Stimulated activated CD8-positive, alpha-beta memory T cell treated with anti-CD3 and anti-CD28 coated beads, Interleukin-15, amount 100 ng/mL, for 24 hours (primary cell): ENCODE results near the gene ZDHHC11.
"Not testable (repeated sequence)": the region's sequence is repeated elsewhere in the genome, so short reads cannot be mapped to it uniquely, and the experiment has no call there.

ENCODE experiments used
- DNase-seq: peaks from one replicate; pipeline ENCODE4 v3.0.0-alpha.2; 2020; ENCODE audit warnings: low read depth

ZDHHC11 gene

DNA sequence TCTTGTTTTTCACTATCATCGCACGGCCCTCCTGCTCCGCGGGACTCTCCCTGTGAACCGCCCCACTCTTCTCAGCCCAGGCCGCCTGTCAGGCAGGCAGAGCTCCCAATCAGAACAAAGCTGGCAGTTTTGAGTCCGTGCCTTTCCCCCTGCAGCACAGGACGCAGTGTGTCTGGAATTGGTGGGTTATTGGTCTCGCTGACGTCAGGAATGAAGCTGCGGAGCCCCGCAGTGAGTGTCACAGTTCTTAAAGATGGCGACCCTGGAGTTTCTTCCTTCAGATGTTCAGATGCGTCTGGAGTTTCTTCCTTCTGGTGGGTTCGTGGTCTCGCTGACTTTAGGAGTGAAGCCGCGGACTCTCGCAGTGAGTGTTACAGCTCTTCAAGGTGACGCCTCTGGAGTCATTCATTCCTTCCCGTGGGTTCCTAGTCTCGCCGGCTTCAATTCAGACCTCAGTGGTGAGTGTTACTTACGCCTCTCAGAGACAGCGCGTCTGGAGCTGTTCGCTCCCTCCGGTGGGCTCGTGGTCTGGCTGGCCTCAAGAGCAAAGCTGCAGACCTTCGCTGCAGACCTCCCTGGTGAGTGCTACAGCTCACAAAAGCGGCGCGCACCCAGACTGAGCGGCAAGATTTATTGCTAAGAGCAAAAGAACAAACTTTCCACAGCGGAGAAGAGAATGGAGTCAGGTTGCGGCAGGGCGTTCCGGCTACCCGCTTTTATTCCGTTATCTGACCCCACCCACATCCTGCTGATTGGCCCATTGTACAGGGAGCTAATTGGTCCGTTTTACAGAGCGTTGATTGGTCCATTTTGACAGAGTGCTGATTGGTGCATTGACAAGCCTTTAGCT is 73.7 kb downstream of the ZDHHC11 start:
- DNase-seq = no peak

GRCh38 chr5:775961-776861 is 74.6 kb downstream of the ZDHHC11 start:
- no peak for DNase-seq

DNA sequence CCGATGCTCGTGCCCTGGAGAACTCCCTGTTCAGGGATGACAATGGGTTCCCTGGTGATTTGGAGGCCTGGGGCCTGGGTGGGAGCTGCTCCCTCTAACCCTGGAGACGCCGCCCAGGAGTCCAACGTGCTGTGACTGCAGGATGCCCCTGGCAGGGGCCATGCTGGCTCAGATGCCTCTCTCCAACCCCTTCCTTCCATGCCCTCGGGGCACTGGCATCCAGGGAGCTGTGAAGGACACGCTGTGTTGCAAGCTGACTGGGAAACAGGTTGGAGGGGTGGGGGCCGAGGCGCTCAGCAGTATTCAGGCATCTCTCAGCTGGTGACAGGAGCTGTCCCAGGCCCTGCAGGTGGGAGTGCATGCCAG is 75.2 kb downstream of the ZDHHC11 start:
- not testable (repeated sequence) for DNase-seq

DNA sequence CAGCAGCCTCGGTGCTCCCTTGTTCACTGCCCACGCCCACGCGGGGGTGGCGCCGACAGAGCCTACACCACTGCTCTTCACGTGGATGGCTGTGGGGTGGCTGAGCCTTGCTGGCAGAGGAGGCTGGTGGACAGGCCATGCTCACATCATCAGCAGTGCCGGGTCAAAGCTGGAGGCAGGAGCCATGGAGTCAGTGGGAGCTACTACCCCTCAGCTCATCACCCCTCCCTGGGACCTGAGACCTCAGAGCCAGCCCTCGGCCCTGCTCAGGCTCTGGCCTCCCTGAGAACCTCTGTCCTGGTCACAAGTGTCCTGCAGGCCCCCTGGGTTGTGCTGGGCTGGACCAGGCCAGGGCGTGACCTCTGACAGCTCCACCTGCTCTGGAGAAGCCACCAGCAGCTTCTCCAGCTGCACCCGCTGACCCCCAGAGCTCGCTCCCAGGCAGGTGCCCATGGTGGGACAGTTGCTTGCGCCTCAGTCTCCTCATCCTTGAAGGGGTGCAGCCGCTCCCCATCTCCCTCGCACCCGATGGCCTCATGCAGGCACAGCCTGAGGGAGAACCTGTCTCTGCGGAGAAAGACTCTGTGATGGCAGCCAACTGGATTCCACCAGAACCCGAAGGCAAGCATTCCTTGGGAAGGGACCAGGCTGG is 75.8 kb downstream of the ZDHHC11 start:
- DNase-seq = not testable (repeated sequence)

DNA sequence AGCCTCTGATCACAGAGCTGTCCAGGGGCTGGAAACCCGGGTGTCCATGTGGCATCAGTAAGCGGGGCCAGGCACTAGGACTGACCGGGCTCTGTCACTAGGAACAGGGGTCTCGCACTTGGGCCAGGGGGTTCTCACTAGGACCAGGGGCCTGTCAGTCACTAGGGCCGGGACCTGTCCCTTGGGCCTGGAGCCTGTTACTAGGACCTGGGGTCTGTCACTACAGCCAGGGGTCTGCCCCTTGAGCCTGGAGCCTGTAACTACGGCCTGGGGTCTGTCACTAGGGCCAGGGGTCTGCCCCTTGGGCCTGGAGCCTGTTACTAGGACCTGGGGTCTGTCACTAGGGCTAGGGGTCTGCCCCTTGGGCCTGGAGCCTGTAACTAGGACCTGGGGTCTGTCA is 76.5 kb downstream of the ZDHHC11 start:
- DNase-seq = not testable (repeated sequence)

GRCh38 chr5:773517-774264 is 77.1 kb downstream of the ZDHHC11 start:
- no peak for DNase-seq

- not testable (repeated sequence) for DNase-seq
Measured at GRCh38 chr5:772931-773330, 77.9 kb downstream of the ZDHHC11 start.

DNA sequence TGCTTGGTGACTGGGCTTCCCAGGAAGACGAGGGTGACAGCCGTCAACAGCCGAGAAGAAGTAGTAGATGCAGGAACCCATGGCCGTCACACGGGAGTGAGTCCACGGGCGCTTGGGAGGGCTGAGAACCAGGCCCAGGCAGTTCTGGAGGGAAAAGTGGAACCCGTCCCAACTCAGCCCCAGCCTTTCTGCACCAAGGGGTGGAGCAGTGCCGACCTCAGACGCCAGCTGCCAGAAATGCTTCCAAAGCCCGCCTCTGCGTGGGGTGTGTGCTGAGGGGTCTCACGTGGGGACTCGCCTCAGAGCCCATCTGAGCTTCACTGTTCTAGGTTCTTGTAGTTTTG is 78.3 kb downstream of the ZDHHC11 start:
- DNase-seq = not testable (repeated sequence)

GRCh38 chr5:771841-772546 is 78.8 kb downstream of the ZDHHC11 start:
- not testable (repeated sequence) for DNase-seq

DNA sequence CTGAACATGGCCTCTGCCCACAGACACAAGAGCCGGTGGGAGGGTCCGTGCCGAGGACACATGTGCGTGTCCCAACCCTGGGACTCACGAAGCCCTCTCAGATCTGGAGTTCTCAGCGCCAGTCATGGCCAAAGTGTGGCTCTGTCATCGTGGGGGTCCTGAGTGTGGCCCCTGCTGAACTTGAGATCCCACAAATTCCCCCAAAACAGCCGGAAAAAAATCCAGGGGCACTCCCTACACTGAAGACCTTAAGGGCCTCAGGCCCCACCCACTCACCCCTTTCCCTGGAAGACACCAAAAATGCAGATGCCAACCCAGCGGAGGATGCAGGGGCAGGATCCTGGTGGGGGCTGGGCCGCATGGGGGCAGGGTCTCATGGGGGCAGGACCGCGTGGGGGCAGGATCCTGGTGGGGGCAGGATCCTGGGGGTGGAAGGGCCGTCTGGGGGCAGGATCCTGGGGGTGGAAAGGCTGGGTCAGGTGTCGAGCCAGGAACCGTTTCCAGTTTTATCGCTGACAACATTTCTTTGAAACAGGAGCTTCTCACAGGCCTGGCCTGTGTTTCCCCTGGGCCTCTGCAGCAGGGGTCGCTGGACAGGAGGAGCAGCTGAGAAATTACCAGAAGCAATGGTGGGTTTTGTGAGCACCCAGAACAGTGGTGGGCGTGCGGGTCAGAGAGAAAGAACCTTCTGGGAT is 79.6 kb downstream of the ZDHHC11 start:
- DNase-seq = not testable (repeated sequence)

DNA sequence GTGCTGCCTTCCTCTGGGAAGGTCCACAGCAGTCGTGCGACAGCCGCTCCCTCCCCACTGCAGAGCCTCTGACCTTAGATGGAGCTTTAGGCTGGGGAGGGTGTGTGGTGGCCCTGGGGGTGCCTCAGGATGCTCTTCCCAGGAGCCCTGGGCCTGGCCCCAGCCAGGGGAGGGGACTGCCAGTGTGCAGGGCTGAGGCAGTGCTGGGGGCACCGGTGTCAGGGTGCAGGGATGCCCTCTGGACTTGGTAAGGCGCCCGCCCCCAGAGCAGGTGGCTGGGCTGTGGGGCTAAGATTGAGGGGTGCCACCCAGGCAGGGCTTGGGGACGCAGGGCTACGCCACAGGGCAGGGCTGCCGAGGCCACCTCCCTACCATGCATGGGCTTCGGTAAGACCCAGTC is 80.2 kb downstream of the ZDHHC11 start:
- not testable (repeated sequence) for DNase-seq

DNA sequence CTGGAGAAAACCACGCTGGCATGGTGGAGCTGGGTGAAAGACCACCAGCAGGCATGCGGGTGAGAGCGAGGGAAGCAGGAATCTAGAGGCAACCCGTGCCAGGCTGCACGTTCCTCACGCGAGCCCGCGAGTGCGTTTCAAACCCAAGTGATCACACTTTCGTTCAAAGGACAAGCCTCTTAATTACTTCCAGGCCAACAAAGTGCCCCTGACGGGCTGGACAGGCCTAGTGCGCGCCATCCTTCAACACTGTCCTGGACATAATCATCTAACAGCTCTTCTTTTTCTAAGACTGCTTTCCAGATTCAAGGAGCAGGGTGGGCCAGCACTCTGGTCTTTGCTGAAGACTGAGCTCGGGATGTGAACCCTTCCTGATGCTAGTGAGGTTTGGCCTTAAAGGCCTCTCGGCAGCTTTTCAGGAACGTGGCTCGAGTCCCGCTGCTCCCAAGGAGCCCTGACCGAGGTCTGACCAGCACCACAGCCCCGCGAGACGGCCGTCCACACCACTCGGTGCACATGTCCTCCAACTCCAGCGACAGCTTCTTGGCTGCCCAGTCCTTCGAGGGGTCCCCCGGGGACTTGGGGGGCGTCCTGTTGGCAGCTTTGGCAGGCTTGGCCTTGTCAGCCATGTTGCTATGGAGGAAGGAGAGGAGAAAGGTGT is 81.2 kb downstream of the ZDHHC11 start:
- DNase-seq = not testable (repeated sequence)

GRCh38 chr5:766666-767431 is 83.9 kb downstream of the ZDHHC11 start:
- DNase-seq = no peak

DNA sequence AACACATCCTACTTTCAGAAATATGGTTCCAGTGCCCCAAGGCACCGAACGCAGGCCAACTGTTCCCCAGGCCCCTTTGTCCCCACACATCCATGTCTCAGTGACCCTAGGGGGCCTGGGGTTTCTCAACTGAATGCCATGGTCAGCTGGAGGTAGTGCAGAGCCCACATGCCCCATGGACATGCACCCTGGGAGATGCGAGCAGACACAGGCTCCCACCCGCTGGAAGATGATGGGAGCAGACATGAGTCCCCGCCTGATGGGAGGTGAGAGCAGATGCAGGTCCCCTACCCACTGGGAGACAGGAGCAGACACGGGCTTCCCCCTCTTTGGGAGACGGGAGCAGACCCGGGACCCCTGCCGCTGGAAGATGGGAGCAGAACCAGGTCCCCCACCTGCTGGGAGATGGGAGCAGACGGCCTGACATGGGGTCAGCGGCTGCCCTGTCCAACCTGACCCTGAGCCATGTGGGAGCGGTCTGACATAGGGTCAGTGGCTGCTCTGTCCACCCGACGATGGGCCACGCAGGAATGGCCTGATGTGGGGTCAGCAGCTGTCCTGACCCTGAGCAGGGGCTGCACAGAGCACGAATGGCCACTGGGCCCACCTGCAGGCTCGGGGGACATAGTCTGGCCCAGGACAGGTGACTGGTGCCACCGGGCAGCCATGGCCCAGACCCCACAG is 84.7 kb downstream of the ZDHHC11 start:
- DNase-seq = no peak

DNA sequence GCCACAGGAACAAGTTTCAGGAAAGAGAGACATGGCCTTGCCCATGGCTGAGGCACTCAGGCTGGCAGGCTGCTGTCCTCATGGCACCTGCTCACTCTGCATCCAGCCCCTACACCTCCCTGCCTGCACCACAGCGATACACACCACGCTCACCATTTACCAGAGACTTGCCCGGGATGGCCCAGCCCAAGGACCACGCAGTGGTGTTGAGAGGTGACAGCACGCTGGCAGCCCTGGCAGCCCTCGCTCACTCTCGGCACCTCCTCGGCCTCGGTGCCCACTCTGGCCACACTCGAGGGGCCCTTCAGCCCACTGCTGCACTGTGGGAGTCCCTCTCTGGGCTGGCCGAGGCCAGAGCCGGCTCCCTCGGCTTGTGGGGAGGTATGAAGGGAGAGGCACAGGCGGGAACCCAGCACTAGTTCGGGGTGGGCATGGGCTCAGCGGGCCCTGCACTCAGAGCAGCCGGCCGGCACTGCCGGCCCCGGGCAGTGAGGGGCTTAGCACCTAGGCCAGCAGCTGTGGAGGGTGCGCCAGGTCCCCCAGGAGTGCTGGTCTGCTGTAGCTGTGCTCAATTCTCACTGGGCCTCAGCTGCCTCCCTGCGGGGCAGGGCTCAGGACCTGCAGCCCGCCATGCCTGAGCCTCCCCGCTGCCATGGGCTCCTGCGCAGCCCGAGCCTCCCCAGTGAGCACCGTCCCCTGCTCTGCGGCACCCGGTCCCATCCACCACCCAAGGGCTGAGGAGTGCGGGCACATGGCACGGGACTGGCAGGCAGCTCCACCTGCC is 86.6 kb downstream of the ZDHHC11 start:
- DNase-seq = no peak

GRCh38 chr5:763397-763796 is 87.4 kb downstream of the ZDHHC11 start:
- DNase-seq = no peak

- DNase-seq = not testable (repeated sequence)
Measured at GRCh38 chr5:762996-763395, 87.8 kb downstream of the ZDHHC11 start.
